HuH-7 (cell line): ENCODE measurements around the gene MEIS1.
A peak's percentile ranks its signal among the peaks of the same experiment; 100 is the strongest.

ENCODE experiments used
- DNase-seq: peaks from one replicate; pipeline ENCODE4 v3.0.0; 2011; ENCODE audit warnings: low spot score

Gene MEIS1

GRCh38 chr2:66431846-66432587 lies 2.9 kb upstream of the MEIS1 start:
- DNase-seq: no peak

- peak; percentile 99 for DNase-seq
Observed at GRCh38 chr2:66432801-66433694, 1.9 kb upstream of the MEIS1 start.

GRCh38 chr2:66433695-66433944 lies 1.3 kb upstream of the MEIS1 start:
- DNase-seq: no peak

- peak; percentile 58 for DNase-seq
Observed at GRCh38 chr2:66433945-66434678, 813 bp upstream of the MEIS1 start.

GRCh38 chr2:66435549-66435875 lies 587 bp downstream of the MEIS1 start:
- no peak for DNase-seq

- DNase-seq: no peak
Observed at GRCh38 chr2:66435963-66436362, 1.0 kb downstream of the MEIS1 start.

- no peak for DNase-seq
Observed at GRCh38 chr2:66436581-66437001, 1.7 kb downstream of the MEIS1 start.

- no peak for DNase-seq
Observed at GRCh38 chr2:66437109-66437690, 2.3 kb downstream of the MEIS1 start.

- no peak for DNase-seq
Observed at GRCh38 chr2:66437691-66438497, 3.0 kb downstream of the MEIS1 start.

GRCh38 chr2:66438498-66438833 lies 3.5 kb downstream of the MEIS1 start:
- DNase-seq: no peak

- DNase-seq: no peak
Observed at GRCh38 chr2:66438891-66439811, 4.2 kb downstream of the MEIS1 start.

- DNase-seq: no peak
Observed at GRCh38 chr2:66439812-66440542, 5.1 kb downstream of the MEIS1 start.

GRCh38 chr2:66440708-66441497 lies 6.0 kb downstream of the MEIS1 start:
- no peak for DNase-seq

GRCh38 chr2:66441581-66442320 lies 6.8 kb downstream of the MEIS1 start:
- no peak for DNase-seq

- DNase-seq: no peak
Observed at GRCh38 chr2:66442516-66443185, 7.7 kb downstream of the MEIS1 start.

GRCh38 chr2:66443186-66443978 lies 8.5 kb downstream of the MEIS1 start:
- no peak for DNase-seq
